GM21360 (cell line): ENCODE results near the gene CARD16.
A peak's percentile ranks its signal among the peaks of the same experiment; 100 is the strongest.
"Not testable (repeated sequence)": the region's sequence is repeated elsewhere in the genome, so short reads cannot be mapped to it uniquely, and the experiment has no call there.

Source experiments
- ATAC-seq: cut with Tn5 transposase; IDR thresholded peaks from one replicate; pipeline ENCODE4 v1.9.1; 2021; ENCODE audit warnings: mild to moderate bottlenecking, moderate library complexity; ENCODE audit not compliant: unreplicated experiment

Gene CARD16

DNA sequence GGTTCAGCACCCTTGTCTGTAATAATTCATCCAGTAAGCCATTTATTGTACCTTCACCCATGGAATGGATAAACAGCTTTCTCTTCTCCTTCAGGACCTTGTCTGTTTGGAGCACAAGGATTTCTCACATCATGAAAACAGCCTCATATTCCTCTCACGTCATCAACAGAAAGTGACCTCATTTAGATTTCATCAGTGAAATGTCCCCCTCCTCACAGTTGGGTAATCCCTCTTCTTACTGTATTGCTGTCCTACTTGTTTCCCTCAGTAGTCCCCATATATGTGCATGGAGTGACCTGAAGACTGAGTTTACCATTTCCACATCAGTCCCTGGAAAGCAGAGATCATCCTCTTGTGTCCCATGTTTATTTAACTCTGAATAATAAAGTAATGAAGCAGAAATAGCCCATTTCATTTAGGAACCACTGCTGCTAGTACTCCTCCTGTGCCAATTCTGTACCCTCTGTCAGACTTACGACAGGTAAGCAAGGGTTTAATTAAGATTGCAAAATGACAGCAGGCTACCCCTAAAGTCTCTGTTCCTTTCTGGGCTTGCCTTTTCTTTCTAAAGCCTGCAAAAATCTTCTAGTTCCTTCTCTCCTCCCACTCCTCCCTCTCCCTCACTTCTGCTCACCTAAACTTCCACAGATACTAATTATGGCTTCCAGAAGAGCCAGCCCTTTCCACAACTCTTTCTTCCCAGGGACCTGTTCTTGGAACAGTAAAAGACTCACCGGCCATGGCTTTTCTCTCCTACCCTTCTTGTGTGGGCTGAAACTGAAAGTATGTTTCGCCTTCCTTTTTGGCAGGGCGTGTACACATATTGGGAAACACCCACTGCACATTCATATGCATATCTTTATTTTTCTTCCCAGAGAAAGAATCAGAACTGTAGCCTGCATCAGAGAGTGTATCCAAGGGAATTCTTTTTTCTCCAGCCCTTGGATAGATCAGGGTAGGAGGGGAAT is at the start of gene CARD16:
TSS of gene CARD16 (minus strand) at position 779 of the 968 bp plus-strand sequence. CDS start at position 741, 38 bp downstream.
- peak; percentile 99 for ATAC-seq

GRCh38 chr11:105092256-105093239 is 47.4 kb upstream of the CARD16 start:
- no peak for ATAC-seq

GRCh38 chr11:105081412-105082150 is 36.4 kb upstream of the CARD16 start:
- no peak for ATAC-seq

DNA sequence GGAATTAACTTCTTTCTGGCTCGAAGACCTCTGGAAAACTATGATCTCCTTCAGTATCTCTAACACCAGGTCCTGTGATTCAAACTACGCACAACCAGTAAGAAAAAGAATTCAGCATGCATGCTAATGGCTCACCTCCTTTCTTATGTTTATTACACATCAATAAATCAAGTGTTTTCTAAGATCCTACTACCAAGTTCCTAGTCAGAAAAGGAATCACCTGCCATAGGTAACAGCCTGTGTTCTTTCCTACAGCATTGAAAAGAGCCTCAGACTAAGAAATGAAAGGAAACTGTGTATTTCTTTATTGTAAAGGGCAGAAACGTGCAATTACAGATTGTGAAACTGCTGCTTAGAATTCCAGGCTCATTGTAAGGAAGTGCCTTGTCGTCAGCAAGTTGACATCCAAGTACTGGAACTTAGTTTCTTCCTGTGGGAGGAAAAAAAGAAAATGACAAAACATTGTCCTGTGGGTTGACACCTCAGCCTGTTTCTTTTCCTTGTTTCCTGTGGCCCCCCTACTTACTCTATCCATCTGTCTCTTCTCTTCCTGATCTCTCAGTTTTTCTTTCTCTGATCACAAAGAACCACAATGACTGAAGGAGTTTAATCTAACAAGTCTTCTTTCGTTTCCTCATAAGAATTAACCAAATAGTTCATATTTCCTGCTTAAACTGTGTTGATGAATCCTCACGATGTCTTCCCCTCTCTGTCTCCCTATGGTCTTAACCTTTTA is 35.2 kb upstream of the CARD16 start:
- not testable (repeated sequence) for ATAC-seq

- no peak for ATAC-seq
Observed at GRCh38 chr11:105078283-105078682, 33.1 kb upstream of the CARD16 start.

GRCh38 chr11:105077141-105077790 is 32.1 kb upstream of the CARD16 start:
- ATAC-seq = peak; percentile 66

GRCh38 chr11:105074166-105074530 is 29.0 kb upstream of the CARD16 start:
- ATAC-seq = no peak

DNA sequence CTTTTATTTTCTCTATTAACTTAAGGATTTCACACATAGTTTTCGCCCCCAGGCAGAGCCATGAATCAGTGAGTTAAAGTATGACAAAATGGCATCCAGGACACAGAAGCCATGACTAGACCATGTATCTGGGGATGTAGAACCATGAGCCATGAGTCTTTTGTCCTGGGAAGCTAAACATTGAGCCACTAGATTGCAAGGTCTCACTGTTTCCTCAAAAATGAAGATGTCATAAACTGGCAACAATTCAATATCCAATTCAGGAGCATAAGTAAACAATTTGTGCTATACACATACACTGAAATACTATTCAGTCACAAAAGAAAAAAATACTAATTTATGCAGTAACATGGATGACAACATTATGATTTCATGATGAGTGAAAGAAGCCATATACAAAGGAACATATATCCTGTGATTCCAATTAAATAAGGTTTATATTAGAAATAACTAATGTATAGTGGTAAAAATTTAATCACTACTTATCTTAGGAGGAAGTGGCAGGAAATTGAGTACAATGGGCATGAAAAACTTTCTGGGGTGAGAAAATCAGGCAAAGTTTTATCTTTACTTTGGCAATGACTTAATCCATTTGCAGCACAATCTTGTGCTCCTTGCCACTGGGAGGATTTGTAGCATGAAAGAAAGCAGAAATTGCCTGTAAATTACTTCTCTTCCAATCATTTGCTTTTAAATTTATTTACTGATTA is 28.5 kb upstream of the CARD16 start:
- no peak for ATAC-seq

DNA sequence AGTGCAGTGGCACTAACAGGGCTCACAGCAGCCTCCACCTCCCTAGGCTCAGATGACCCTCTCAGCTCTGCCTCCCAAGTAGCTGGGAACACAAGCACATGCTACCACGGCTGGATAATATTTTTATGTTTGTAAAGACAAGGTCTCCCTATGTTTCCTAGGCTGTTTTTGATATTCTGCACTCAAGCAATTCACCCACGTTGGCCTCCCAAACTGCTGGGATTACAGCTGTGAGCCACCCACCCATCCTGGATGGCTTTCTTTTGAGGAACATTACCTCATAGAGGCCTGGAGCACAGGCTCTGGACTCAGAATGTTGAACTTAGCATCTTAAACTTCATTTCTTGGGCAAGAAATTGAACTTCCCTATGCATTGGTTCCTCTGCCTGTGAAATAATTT is 26.9 kb upstream of the CARD16 start:
- not testable (repeated sequence) for ATAC-seq

GRCh38 chr11:105071089-105071732 is 26.1 kb upstream of the CARD16 start:
- ATAC-seq = no peak

DNA sequence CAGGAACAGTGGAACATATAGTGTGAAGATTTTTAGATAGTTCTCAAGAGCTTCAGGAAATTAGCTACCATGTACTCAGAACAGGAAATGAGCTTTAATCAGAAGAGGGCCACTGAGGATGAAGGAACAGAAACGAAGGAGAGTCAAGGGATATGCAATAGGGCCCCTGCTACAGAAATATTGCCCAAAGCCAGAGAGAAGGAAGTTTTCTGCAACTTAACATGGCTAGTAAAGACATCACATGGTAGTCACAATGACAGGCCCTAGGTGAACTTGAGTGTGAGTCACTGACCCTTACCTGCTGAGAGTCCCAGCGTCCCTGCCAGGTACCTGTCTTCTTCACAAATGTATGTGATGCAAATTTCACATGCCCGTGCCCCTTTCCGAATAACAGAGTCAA is 25.2 kb upstream of the CARD16 start:
- no peak for ATAC-seq

- ATAC-seq = not testable (repeated sequence)
Observed at GRCh38 chr11:105069749-105070148, 24.6 kb upstream of the CARD16 start.

- not testable (repeated sequence) for ATAC-seq
Observed at GRCh38 chr11:105063245-105063941, 18.3 kb upstream of the CARD16 start.

DNA sequence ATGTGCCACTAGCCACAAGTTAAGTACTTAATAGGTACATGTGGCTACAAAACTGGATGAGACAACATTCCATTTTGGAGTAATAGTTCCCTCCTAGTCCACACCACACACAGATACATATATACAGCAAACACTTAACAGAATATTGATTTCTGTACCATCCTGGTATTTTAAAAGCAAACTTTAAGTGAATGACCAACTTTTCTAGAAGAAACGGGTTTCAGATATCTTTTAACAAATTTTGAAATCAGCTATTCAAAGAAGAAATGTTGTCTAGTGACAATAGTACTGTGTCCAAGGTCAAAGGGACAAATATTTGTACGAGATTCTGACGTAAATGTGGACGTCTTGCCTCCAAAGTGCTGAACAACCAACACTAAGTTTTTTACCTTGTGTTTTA is 12.3 kb upstream of the CARD16 start:
- ATAC-seq = no peak

GRCh38 chr11:105056446-105056845 is 11.3 kb upstream of the CARD16 start:
- ATAC-seq = no peak

- ATAC-seq = no peak
Observed at GRCh38 chr11:105054723-105055493, 9.8 kb upstream of the CARD16 start.

GRCh38 chr11:105052487-105052886 is 7.4 kb upstream of the CARD16 start:
- ATAC-seq = no peak
